Measurements from ENCODE around the gene HSD3B7. TPM values are rescaled to one million over a fixed set of nuclear protein-coding genes. Genes with fewer than 3 reads are reported as not detected.

Gene HSD3B7
- total RNA-seq, 1 donor from 2014 or later = 26.4 TPM

GRCh38 chr16:30983898-30984610, 953 bp upstream of the HSD3B7 start:
- no peak for DNase-seq

- peak; percentile 19 for DNase-seq
Observed at GRCh38 chr16:30985401-30986128, 558 bp downstream of the HSD3B7 start.

GRCh38 chr16:30986129-30986991, 1.4 kb downstream of the HSD3B7 start:
- DNase-seq = no peak

- no peak for DNase-seq
Observed at GRCh38 chr16:30987581-30988190, 2.7 kb downstream of the HSD3B7 start.

- DNase-seq = no peak
Observed at GRCh38 chr16:30989469-30990047, 4.6 kb downstream of the HSD3B7 start.

GRCh38 chr16:30990105-30990504, 5.1 kb downstream of the HSD3B7 start:
- DNase-seq = no peak

GRCh38 chr16:30991052-30991451, 6.0 kb downstream of the HSD3B7 start:
- DNase-seq = no peak

GRCh38 chr16:30992276-30992780, 7.3 kb downstream of the HSD3B7 start:
- no peak for DNase-seq

- no peak for DNase-seq
Observed at GRCh38 chr16:30992931-30993816, 8.2 kb downstream of the HSD3B7 start.

- DNase-seq = no peak
Observed at GRCh38 chr16:30995927-30996323, 10.9 kb downstream of the HSD3B7 start.

GRCh38 chr16:30996324-30996984, 11.4 kb downstream of the HSD3B7 start:
- DNase-seq = peak; percentile 60

GRCh38 chr16:30996985-30997724, 12.1 kb downstream of the HSD3B7 start:
- DNase-seq = peak; percentile 63

GRCh38 chr16:30997725-30998711, 13.0 kb downstream of the HSD3B7 start:
- peak; percentile 12 for DNase-seq

GRCh38 chr16:30998852-30999761, 14.1 kb downstream of the HSD3B7 start:
- no peak for DNase-seq

- no peak for DNase-seq
Observed at GRCh38 chr16:31000671-31001382, 15.8 kb downstream of the HSD3B7 start.

GRCh38 chr16:31001507-31002249, 16.7 kb downstream of the HSD3B7 start:
- DNase-seq = no peak
